DOHH2 (cell line): Measurements from ENCODE around the gene LAMA3.

Source experiments
- EZH2phosphoT487 ChIP-seq: fragments of 200-600 bp; sonication (generic); IDR thresholded peaks from 2 replicates; pipeline ENCODE4 v1.6.1; 2017; ENCODE audit warnings: borderline replicate concordance, mild to moderate bottlenecking, antibody characterized with exemption, low read length, moderate library complexity, mixed read lengths
- TF ChIP-seq, protein P1 (sequence below): fragments of 200-600 bp; sonication (generic); IDR thresholded peaks from one replicate; pipeline ENCODE4 v1.5.1; 2014; ENCODE audit warnings: antibody characterized with exemption, mild to moderate bottlenecking, low read depth, low read length; ENCODE audit not compliant: poor library complexity, severe bottlenecking

DNA sequence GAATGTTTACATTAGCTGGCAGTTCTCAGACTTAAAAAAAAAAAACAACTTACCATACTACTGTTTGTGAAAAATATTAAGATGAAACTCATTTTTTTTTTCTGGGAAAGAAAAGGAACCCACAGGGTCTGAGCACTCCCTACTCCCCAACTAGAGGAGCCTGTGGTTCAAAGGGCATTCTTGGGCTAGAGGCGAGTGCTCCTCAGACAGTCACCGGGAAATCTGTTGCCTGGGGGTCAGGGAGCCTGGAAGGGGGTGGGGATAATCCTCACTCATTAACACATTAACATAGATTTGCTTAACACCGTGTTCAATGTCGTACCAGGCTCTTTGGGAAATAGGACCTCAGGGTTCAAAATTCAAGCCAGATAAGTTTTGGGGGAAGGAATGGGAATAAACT lies 57.6 kb downstream of the LAMA3 start:
- TF ChIP-seq, protein P1, sequence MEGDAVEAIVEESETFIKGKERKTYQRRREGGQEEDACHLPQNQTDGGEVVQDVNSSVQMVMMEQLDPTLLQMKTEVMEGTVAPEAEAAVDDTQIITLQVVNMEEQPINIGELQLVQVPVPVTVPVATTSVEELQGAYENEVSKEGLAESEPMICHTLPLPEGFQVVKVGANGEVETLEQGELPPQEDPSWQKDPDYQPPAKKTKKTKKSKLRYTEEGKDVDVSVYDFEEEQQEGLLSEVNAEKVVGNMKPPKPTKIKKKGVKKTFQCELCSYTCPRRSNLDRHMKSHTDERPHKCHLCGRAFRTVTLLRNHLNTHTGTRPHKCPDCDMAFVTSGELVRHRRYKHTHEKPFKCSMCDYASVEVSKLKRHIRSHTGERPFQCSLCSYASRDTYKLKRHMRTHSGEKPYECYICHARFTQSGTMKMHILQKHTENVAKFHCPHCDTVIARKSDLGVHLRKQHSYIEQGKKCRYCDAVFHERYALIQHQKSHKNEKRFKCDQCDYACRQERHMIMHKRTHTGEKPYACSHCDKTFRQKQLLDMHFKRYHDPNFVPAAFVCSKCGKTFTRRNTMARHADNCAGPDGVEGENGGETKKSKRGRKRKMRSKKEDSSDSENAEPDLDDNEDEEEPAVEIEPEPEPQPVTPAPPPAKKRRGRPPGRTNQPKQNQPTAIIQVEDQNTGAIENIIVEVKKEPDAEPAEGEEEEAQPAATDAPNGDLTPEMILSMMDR, result no peak
- no peak for TF ChIP-seq EZH2phosphoT487
